HFF-Myc (cell line): ENCODE results near the gene ARMC9.

Experiments
- DNase-seq: peaks from one replicate; pipeline ENCODE4 v3.0.0-alpha.2; 2011; ENCODE audit warnings: low read depth; ENCODE audit errors: extremely low read depth
- H3K4me3 ChIP-seq: replicated peaks from 2 replicates; pipeline ENCODE4 v1.5.1; 2011; ENCODE audit warnings: low read depth, mild to moderate bottlenecking, control low read depth, low read length
- TF ChIP-seq, protein P1 (sequence below): IDR thresholded peaks from 2 replicates; pipeline ENCODE4 v1.5.1; 2012; ENCODE audit warnings: mild to moderate bottlenecking, low read depth, low read length, control low read depth; ENCODE audit errors: missing control alignments

The ARMC9 gene

DNA sequence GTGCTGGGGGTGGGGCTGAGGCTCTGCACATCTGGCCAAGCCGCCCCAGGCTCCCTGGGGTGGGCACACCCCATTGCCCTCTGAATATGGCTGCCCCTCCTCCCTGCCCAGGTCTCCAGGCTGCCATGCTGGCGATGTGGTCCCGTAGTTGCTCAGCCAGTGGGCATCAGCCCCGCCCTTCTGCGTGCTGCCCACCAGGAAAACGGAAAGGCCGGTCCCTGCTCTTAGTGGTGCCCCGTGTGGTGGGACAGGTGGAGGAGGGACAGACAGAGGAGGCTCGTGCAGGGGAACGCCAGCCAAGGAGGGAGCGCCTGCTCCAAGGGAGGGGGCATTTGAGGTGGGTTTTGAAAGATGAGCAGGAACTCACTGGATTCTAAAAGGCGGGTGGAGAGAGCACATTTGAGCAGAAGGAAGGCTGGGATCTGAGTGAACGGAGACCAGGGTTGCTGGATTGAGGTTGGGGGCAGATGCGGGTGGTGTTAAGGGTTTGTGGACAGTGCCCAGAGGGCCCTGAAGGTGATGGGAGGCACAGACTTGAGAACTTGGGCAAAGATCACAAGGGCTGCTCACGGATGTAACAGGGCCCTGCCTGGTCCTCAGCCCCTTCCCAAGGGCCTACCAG, 190.4 kb downstream of the ARMC9 start:
- no peak for DNase-seq
- no peak overlapping the region for H3K4me3 ChIP-seq
- TF ChIP-seq, protein P1, sequence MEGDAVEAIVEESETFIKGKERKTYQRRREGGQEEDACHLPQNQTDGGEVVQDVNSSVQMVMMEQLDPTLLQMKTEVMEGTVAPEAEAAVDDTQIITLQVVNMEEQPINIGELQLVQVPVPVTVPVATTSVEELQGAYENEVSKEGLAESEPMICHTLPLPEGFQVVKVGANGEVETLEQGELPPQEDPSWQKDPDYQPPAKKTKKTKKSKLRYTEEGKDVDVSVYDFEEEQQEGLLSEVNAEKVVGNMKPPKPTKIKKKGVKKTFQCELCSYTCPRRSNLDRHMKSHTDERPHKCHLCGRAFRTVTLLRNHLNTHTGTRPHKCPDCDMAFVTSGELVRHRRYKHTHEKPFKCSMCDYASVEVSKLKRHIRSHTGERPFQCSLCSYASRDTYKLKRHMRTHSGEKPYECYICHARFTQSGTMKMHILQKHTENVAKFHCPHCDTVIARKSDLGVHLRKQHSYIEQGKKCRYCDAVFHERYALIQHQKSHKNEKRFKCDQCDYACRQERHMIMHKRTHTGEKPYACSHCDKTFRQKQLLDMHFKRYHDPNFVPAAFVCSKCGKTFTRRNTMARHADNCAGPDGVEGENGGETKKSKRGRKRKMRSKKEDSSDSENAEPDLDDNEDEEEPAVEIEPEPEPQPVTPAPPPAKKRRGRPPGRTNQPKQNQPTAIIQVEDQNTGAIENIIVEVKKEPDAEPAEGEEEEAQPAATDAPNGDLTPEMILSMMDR = no peak

DNA sequence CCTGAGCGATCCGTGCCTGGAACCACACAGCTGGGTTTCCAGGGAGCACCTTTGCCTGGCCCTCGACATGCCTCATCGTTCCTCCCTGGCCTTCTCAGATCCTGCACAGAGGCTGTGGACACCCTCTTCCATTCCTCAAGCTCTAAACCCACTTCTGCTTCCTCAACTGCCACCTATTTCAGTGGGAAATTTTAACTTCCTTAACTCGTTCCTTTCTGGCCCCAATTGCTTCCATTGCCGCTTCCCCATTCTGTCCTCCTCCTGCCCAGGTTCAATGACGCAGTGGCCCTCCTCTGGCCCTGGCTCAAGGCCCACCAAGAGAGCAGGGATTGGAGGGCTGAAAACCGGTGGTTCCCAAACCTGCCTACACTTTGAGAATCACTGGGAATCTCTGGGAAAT, 192.2 kb downstream of the ARMC9 start:
- TF ChIP-seq, protein P1 = no peak
- H3K4me3 ChIP-seq = no peak overlapping the region
- no peak for DNase-seq

GRCh38 chr2:231391981-231392380, 193.6 kb downstream of the ARMC9 start:
- TF ChIP-seq, protein P1 = no peak
- H3K4me3 ChIP-seq = no peak overlapping the region
- no peak for DNase-seq

- TF ChIP-seq, protein P1 = no peak
- no peak overlapping the region for H3K4me3 ChIP-seq
- no peak for DNase-seq
These were observed 194.2 kb downstream of the ARMC9 start for GRCh38 chr2:231392431-231393148.

DNA sequence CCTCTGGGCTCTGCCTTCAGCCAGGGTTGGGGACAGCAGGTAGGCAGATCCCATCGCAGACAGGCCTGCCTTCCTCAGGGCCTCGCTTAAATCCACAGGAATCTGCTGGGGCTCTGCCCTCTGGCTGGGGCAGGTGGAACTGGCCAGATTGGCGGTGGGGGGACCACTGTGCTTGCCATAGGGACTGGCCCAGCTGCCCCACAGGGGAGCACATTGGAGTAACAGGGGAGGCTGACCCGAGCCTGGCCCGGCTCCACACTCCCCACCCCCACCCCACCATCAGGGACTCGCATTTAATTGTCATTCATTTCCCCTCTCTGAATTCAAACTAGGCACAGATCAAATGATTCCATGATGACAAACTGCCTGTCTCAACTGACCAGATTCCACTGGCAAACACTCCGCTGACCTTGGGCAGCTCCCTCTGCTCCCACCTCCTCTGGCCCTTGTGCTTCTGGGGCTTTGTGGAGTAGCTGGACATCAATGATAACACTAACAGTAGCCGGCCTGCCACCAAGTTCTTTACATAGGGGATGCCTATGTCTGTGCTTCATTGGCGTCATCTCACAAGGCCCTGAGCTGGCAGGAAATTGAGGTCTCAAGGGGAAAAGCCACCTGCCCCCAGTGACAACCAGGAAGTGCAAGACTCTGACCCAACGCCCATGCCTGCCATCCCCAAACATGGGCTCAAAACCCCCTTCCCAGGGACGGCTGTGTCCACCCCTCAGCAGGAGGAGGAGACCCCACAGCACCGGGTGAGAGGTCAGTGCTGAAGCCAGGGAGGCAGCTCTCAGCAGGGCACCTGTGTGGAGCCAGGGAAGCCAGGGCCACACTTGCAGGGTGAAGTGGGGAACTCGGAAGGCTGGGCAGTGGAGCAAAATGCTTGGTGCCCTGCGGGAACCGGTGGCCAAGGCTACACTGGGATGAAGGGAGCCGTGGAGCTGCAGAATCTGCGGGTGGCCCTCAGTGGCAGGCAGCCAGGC, 195.0 kb downstream of the ARMC9 start:
- H3K4me3 ChIP-seq = no peak overlapping the region
- TF ChIP-seq, protein P1 = peak; percentile 14
- DNase-seq = no peak

DNA sequence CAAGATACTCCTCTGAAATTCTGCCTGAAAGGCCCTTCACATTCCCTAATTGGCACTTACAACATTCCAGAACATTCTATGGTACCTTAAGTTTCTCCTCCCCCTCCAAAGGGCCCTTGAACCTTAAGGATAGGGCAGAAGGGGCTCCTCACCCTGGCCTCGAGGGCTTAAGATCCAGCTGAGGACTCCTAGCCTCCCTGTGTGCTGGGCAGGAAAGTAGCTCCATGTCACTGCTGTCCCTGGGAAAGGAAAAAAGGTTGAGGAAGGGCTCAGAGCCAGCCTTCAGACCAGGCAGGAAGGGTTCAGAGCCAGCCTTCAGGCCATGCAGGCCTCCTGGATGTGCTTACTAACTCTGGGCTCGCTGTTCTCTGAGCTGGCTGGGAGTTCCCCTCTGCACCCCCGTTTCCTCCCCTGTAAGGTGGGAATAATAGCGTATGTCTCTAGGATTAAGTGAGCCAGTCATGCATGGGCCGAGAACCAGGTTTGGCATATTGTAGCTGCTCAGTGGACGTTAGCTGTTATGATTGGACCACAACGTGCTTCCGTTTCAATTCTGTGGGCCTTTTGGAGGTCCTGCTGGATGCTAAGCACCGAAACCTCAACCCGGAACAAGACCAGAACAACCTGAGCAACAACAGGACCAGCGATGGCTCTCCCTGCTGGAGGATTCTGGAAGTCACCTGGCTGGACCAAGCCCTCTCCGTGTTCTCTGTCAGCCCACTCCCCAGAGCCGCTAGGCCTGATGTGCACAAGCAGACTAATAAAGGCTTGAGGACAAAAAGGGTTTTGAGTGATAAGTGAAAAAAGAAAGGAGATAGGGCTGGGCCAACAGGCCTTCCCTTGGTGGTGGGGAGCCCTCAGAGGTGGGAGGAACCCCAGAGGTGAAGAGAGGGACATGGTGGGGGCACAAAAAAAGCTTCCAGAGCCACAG, 196.0 kb downstream of the ARMC9 start:
- no peak for DNase-seq
- TF ChIP-seq, protein P1 = no peak
- H3K4me3 ChIP-seq = no peak overlapping the region
